HepG2 (cell line): ENCODE results near the gene C7orf57. TPM values are rescaled to one million over a fixed set of nuclear protein-coding genes. Genes with fewer than 3 reads are reported as not detected.

Experiments used
- ATF2 ChIP-seq: sonication (generic); formaldehyde crosslinking; IDR thresholded peaks from 2 replicates; pipeline ENCODE4 v1.4.0; 2020; ENCODE audit warnings: missing genetic modification reagents
- ERF ChIP-seq: IDR thresholded peaks from 2 replicates; pipeline ENCODE4 v1.6.1; 2018; ENCODE audit warnings: missing biosample characterization, missing genetic modification reagents
- HNRNPLL ChIP-seq: fragments of 200-400 bp; formaldehyde crosslinking; IDR thresholded peaks from 2 replicates; pipeline ENCODE4 v1.6.1; 2017; ENCODE audit warnings: mild to moderate bottlenecking, low read depth, low read length; ENCODE audit not compliant: poor library complexity, severe bottlenecking
- KDM4B ChIP-seq: sonication (generic); formaldehyde crosslinking; IDR thresholded peaks from 2 replicates; pipeline ENCODE4 v1.4.0; 2020; ENCODE audit warnings: missing genetic modification reagents
- PHB2 ChIP-seq: fragments of 450-650 bp; IDR thresholded peaks from 2 replicates; pipeline ENCODE4 v1.6.1; 2018; ENCODE audit not compliant: partially characterized antibody
- SIN3B ChIP-seq: fragments of 150-350 bp; IDR thresholded peaks from 2 replicates; pipeline ENCODE4 v1.6.1; 2014; ENCODE audit warnings: low read length
- YY1 ChIP-seq: IDR thresholded peaks from 2 replicates; pipeline ENCODE4 v1.6.1; 2011; ENCODE audit warnings: low read length, low read depth, moderate library complexity, mild to moderate bottlenecking; ENCODE audit not compliant: insufficient read depth, insufficient replicate concordance
- ZHX1 ChIP-seq: sonication (generic); formaldehyde crosslinking; IDR thresholded peaks from 2 replicates; pipeline ENCODE4 v1.8.1; 2022; ENCODE audit warnings: low read depth, mild to moderate bottlenecking, missing genetic modification reagents
- ZNF225 ChIP-seq: sonication (generic); formaldehyde crosslinking; IDR thresholded peaks from 2 replicates; pipeline ENCODE4 v1.4.0; 2020; ENCODE audit warnings: mild to moderate bottlenecking, missing genetic modification reagents
- ZNF501 ChIP-seq: sonication (generic); formaldehyde crosslinking; IDR thresholded peaks from 2 replicates; pipeline ENCODE4 v1.5.1; 2020; ENCODE audit warnings: mild to moderate bottlenecking, moderate library complexity, missing genetic modification reagents
- ZNF510 ChIP-seq: sonication (generic); formaldehyde crosslinking; IDR thresholded peaks from 2 replicates; pipeline ENCODE4 v1.4.0; 2020; ENCODE audit warnings: low read depth, mild to moderate bottlenecking, missing genetic modification reagents
- ZNF556 ChIP-seq: sonication (generic); formaldehyde crosslinking; IDR thresholded peaks from 2 replicates; pipeline ENCODE4 v1.4.0; 2020; ENCODE audit warnings: mild to moderate bottlenecking, missing genetic modification reagents, borderline replicate concordance
- ZNF746 ChIP-seq: sonication (generic); formaldehyde crosslinking; IDR thresholded peaks from 2 replicates; pipeline ENCODE4 v1.8.0; 2022; ENCODE audit warnings: mild to moderate bottlenecking, missing genetic modification reagents
- ZXDC ChIP-seq: sonication (generic); formaldehyde crosslinking; IDR thresholded peaks from 2 replicates; pipeline ENCODE4 v1.5.0; 2020; ENCODE audit warnings: mild to moderate bottlenecking, missing genetic modification reagents
- polyA plus RNA-seq, 8 experiments: library from polyadenylated mRNA; depleted of rRNA in 3 of 8; stranded (reverse) in 7 of 8; unstranded in 1 of 8; fragments of >200 nt; fragmentation: Illumina TruSeq in 4 of 8; extraction: Trizol in 4 of 8; gene quantifications; 2 replicates each; pipeline versions ENCODE4 v1.2.1 to v1.2.3, GENCODE V29; 2011 to 2016; ENCODE audit warnings: low read depth in 4 of 8, missing spikeins in 1 of 8, mixed read lengths in 1 of 8; ENCODE audit not compliant: insufficient read depth in 1 of 8
- total RNA-seq, 5 experiments: library from RNA; depleted of rRNA; stranded (reverse); fragments of >200 nt; fragmentation: Illumina TruSeq; extraction: Trizol; gene quantifications; 2 replicates each; pipeline ENCODE4 v1.2.3, GENCODE V29; 2016; ENCODE audit warnings: low read depth in 1 of 5
- TF ChIP-seq, protein P1 (sequence below): IDR thresholded peaks from 2 replicates; pipeline ENCODE4 v1.6.1; 2018; ENCODE audit warnings: missing genetic modification reagents, mild to moderate bottlenecking, missing compliant biosample characterization
- TF ChIP-seq, protein P2 (sequence below): sonication (generic); formaldehyde crosslinking; IDR thresholded peaks from 2 replicates; pipeline ENCODE4 v1.4.0; 2020; ENCODE audit warnings: low read depth, mild to moderate bottlenecking, missing genetic modification reagents
- TF ChIP-seq, protein P3 (sequence below): IDR thresholded peaks from 2 replicates; pipeline ENCODE4 v1.6.1; 2012; ENCODE audit warnings: low read depth, low read length, improper control_type of control experiment

The C7orf57 gene
- total and polyA plus RNA-seq, 2 of the 13 experiments (the other 11 are each of a cell fraction or from before 2014, with no cell fraction given), result not detected

DNA sequence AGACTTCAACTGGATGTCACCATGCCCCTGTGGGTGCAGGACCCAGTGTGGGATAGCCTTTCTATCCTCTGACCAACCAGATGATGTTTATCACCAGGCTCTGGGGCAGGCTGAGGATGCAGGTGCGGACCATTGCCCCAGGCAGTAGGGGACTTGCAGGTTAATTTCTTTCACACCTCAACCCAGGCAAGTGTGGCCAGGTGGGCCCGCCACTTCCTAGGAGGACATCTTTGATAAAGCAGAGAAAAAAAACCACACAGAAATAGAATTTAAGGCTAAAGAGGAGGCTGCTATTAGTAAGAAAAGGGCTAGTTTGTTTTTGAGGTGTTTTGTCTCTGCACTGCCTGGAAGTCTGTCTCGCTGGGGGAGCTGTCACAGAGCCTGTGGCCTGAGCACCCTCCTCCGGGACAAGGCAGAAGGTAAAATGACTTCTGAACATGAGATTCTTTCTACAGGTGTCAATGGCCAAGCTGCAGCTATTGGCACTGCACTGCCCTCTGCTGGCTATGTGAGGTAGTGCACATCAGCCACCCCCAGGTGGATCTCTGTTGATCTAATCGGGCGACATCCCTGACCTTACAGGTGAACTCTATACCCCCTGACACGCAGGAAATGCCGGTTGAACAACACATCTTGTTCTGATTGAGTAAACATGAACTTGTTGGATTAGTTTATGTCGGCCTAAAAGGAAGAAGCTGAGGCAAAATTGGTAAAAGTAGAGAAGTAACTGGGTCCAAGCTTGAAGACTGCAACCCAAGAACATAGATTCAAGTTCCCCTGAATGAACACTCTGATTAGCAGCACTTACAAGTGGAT lies 74.7 kb downstream of the C7orf57 start (continued):
- TF ChIP-seq, protein P1, sequence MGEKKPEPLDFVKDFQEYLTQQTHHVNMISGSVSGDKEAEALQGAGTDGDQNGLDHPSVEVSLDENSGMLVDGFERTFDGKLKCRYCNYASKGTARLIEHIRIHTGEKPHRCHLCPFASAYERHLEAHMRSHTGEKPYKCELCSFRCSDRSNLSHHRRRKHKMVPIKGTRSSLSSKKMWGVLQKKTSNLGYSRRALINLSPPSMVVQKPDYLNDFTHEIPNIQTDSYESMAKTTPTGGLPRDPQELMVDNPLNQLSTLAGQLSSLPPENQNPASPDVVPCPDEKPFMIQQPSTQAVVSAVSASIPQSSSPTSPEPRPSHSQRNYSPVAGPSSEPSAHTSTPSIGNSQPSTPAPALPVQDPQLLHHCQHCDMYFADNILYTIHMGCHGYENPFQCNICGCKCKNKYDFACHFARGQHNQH, result peak; percentile 70; the same call in 1 of the 2 replicates
- TF ChIP-seq ZNF556 (0 out of 2 replicates have a peak, but pooled peaks have one; percentile 36), ZNF225 (CRISPR knock-in tag) (no peak), KDM4B (no peak; the same call in 1 of the 2 replicates), SIN3B (no peak), ERF (no peak), PHB2 (no peak), ZHX1 (peak; percentile 67; the same call in 1 of the 2 replicates), YY1 (no peak), ZXDC (CRISPR knock-in tag) (no peak), ATF2 (CRISPR knock-in tag) (peak; percentile 16; the same call in 1 of the 2 replicates), HNRNPLL (no peak), ZNF746 (no peak), ZNF510 (CRISPR knock-in tag) (no peak), ZNF501 (peak; percentile 43)
- TF ChIP-seq, protein P2, sequence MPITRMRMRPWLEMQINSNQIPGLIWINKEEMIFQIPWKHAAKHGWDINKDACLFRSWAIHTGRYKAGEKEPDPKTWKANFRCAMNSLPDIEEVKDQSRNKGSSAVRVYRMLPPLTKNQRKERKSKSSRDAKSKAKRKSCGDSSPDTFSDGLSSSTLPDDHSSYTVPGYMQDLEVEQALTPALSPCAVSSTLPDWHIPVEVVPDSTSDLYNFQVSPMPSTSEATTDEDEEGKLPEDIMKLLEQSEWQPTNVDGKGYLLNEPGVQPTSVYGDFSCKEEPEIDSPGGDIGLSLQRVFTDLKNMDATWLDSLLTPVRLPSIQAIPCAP (CRISPR knock-in tag), result no peak
- TF ChIP-seq, protein P3, sequence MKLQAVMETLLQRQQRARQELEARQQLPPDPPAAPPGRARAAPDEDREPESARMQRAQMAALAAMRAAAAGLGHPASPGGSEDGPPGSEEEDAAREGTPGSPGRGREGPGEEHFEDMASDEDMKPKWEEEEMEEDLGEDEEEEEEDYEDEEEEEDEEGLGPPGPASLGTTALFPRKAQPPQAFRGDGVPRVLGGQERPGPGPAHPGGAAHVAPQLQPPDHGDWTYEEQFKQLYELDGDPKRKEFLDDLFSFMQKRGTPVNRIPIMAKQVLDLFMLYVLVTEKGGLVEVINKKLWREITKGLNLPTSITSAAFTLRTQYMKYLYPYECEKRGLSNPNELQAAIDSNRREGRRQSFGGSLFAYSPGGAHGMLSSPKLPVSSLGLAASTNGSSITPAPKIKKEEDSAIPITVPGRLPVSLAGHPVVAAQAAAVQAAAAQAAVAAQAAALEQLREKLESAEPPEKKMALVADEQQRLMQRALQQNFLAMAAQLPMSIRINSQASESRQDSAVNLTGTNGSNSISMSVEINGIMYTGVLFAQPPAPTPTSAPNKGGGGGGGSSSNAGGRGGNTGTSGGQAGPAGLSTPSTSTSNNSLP, result peak; percentile 59
